GM12878 (cell line): Measurements from ENCODE around the gene NPAS3. TPM values are rescaled to one million over a fixed set of nuclear protein-coding genes. Genes with fewer than 3 reads are reported as not detected.

Source experiments
- ATAC-seq: fragments of 200-7000 bp; cut with Tn5 transposase; 3 replicates; pipeline ENCODE4 v1.9.1; 2020; ENCODE audit warnings: mild to moderate bottlenecking, moderate library complexity
- BruUV-seq: library from RNA; stranded (reverse); fragments of 400-500 nt; replicated peaks from 2 replicates; lab custom pipeline; 2021; lab: Mats Ljungman, UMichigan
- CTCF ChIA-PET: fragments of 300-600 bp; sonication (Branson Sonifier 250); formaldehyde crosslinking; extraction: SDS; loops from one replicate; lab custom pipeline; 2021; ENCODE audit warnings: inconsistent platforms; lab: Yijun Ruan, JAX
- POLR2A ChIA-PET: fragments of 350-600 bp; formaldehyde crosslinking; extraction: SDS; loops from one replicate; lab custom pipeline; 2021; ENCODE audit warnings: inconsistent platforms; lab: Charles Lee
- RAD21 ChIA-PET: fragments of 300-600 bp; sonication (Branson Sonifier 250); formaldehyde crosslinking; loops from one replicate; lab custom pipeline; 2023; ENCODE audit warnings: antibody characterized with exemption; ENCODE audit not compliant: unreplicated experiment; lab: Charles Lee
- SMC1A ChIA-PET: fragments of 300-600 bp; sonication (Branson Sonifier 250); formaldehyde crosslinking; loops from one replicate; lab custom pipeline; 2023; ENCODE audit not compliant: unreplicated experiment, uncharacterized antibody; lab: Charles Lee
- DNase-seq: peaks from one replicate; pipeline ENCODE4 v3.0.0-alpha.2; 2011; ENCODE audit warnings: low read depth, low spot score
- FAIRE-seq: peaks from 3 replicates; lab custom pipeline; 2011; peaks lifted over from hg19 to GRCh38; lab: Jason Lieb, UNC
- H2AFZ ChIP-seq: 2 replicates; pipeline ENCODE4 v1.6.0; 2011; ENCODE audit warnings: low read depth, low read length, control low read depth; ENCODE audit not compliant: control insufficient read depth
- H3K27ac ChIP-seq: 2 replicates; pipeline ENCODE4 v1.5.1; 2011; ENCODE audit warnings: control low read depth; ENCODE audit not compliant: control insufficient read depth, insufficient read depth
- H3K27me3 ChIP-seq, 2 experiments: replicated peaks in 1 of 2; 2 replicates each; pipeline versions ENCODE4 v1.6.0 to v1.6.1; 2011; ENCODE audit warnings: low read length in 1 of 2; ENCODE audit not compliant: control insufficient read depth in 2 of 2, insufficient read depth in 2 of 2
- H3K36me3 ChIP-seq, 2 experiments: 2 replicates each; pipeline ENCODE4 v1.5.1; 2011; ENCODE audit warnings: low read length in 1 of 2; ENCODE audit not compliant: control insufficient read depth in 2 of 2, insufficient read depth in 2 of 2
- H3K4me1 ChIP-seq: 2 replicates; pipeline ENCODE4 v1.6.1; 2011; ENCODE audit warnings: mild to moderate bottlenecking, low read length, moderate library complexity, mixed read lengths; ENCODE audit not compliant: control insufficient read depth, insufficient read depth
- H3K4me2 ChIP-seq: 2 replicates; pipeline ENCODE4 v1.6.0; 2011; ENCODE audit warnings: control low read depth; ENCODE audit not compliant: control insufficient read depth, insufficient read depth
- H3K4me3 ChIP-seq: fragments of 200-600 bp; sonication (generic); 2 replicates; pipeline ENCODE4 v1.5.1; 2016
- H3K79me2 ChIP-seq: 2 replicates; pipeline ENCODE4 v1.6.0; 2011; ENCODE audit warnings: low read length; ENCODE audit not compliant: control insufficient read depth, insufficient read depth
- H3K9ac ChIP-seq: 2 replicates; pipeline ENCODE4 v1.8.0; 2011; ENCODE audit warnings: low read length, control low read depth, mixed read lengths; ENCODE audit not compliant: control insufficient read depth, insufficient read depth
- H3K9me3 ChIP-seq: replicated peaks from 3 replicates; pipeline ENCODE4 v1.5.1; 2011; ENCODE audit warnings: mild to moderate bottlenecking, low read length; ENCODE audit not compliant: control insufficient read depth, insufficient read depth
- H4K20me1 ChIP-seq: 2 replicates; pipeline ENCODE4 v1.6.0; 2011; ENCODE audit not compliant: control insufficient read depth, insufficient read depth
- BCL11A ChIP-seq: IDR thresholded peaks from 2 replicates; pipeline ENCODE4 v1.6.1; 2011; ENCODE audit warnings: low read depth, low read length
- BHLHE40 ChIP-seq, 2 experiments: fragments of 450-650 bp in 1 of 2; IDR thresholded peaks; 2 replicates each; pipeline ENCODE4 v1.6.1; 2011 to 2017; ENCODE audit warnings: low read depth in 2 of 2, borderline replicate concordance in 1 of 2, improper control_type of control experiment in 1 of 2, low read length in 1 of 2, mild to moderate bottlenecking in 1 of 2
- BRCA1 ChIP-seq: IDR thresholded peaks from 2 replicates; pipeline ENCODE4 v1.6.1; 2011; ENCODE audit warnings: low read depth, low read length, improper control_type of control experiment
- CBX5 ChIP-seq: sonication (generic); IDR thresholded peaks from 2 replicates; pipeline ENCODE4 v1.6.1; 2016; ENCODE audit warnings: low read depth, moderate library complexity, mild to moderate bottlenecking, inconsistent platforms
- CHD1 ChIP-seq: IDR thresholded peaks from 2 replicates; pipeline ENCODE4 v1.6.1; 2012; ENCODE audit warnings: low read depth, low read length, improper control_type of control experiment
- EGR1 ChIP-seq, 2 experiments: IDR thresholded peaks; 1 replicate in 1 of 2; 2 replicates in 1 of 2; pipeline ENCODE4 v1.6.1; 2011 to 2012; ENCODE audit warnings: low read depth in 2 of 2, low read length in 2 of 2, borderline replicate concordance in 1 of 2, mild to moderate bottlenecking in 1 of 2, moderate library complexity in 1 of 2
- HDGF ChIP-seq: fragments of 450-650 bp; IDR thresholded peaks from 2 replicates; pipeline ENCODE4 v1.6.1; 2016; ENCODE audit warnings: antibody characterized with exemption
- IKZF1 ChIP-seq: fragments of 450-650 bp; conservative IDR thresholded peaks from 2 replicates; pipeline ENCODE4 v1.6.1; 2017; ENCODE audit warnings: antibody characterized with exemption, mild to moderate bottlenecking
- IRF4 ChIP-seq: IDR thresholded peaks from 2 replicates; pipeline ENCODE4 v1.6.1; 2011; ENCODE audit warnings: low read depth, low read length
- KLF5 ChIP-seq: fragments of 450-650 bp; IDR thresholded peaks from 2 replicates; pipeline ENCODE4 v1.6.1; 2014; ENCODE audit warnings: mild to moderate bottlenecking; ENCODE audit not compliant: partially characterized antibody
- RCOR1 ChIP-seq: conservative IDR thresholded peaks from 2 replicates; pipeline ENCODE4 v1.6.1; 2012; ENCODE audit warnings: low read depth, low read length, improper control_type of control experiment
- SMAD1 ChIP-seq: fragments of 450-650 bp; IDR thresholded peaks from 2 replicates; pipeline ENCODE4 v1.6.1; 2018; ENCODE audit warnings: mild to moderate bottlenecking, low read depth; ENCODE audit not compliant: partially characterized antibody
- STAT3 ChIP-seq: IDR thresholded peaks from 2 replicates; pipeline ENCODE4 v1.6.1; 2011; ENCODE audit warnings: low read depth, low read length, improper control_type of control experiment
- TARDBP ChIP-seq: IDR thresholded peaks from 2 replicates; pipeline ENCODE4 v1.6.1; 2016; ENCODE audit warnings: borderline replicate concordance
- TCF3 ChIP-seq: IDR thresholded peaks from 2 replicates; pipeline ENCODE4 v1.6.1; 2012; ENCODE audit warnings: low read depth, mild to moderate bottlenecking, low read length, borderline replicate concordance; ENCODE audit not compliant: insufficient read depth
- ZBED1 ChIP-seq: IDR thresholded peaks from 2 replicates; pipeline ENCODE4 v1.6.1; 2016; ENCODE audit warnings: borderline replicate concordance
- ZSCAN29 ChIP-seq: fragments of 450-650 bp; IDR thresholded peaks from 2 replicates; pipeline ENCODE4 v1.6.1; 2017; ENCODE audit warnings: mild to moderate bottlenecking, moderate library complexity
- WGBS: methylation state at CpG from one replicate; pipeline ENCODE4 v1.1.6; 2016; ENCODE audit warnings: low lambda C conversion rate; ENCODE audit not compliant: insufficient replicate concordance, insufficient coverage; ENCODE audit errors: missing lambda C conversion rate; 5-methylcytosine and 5-hydroxymethylcytosine counted together
- in situ Hi-C: fragments of 300-500 bp; cut with MboI; formaldehyde crosslinking; loops from 9 replicates; pipeline ENCODE4 v1.14.3; 2018; ENCODE audit warnings: mixed read lengths
- intact Hi-C: fragments of 100-400 bp; cut with micrococcal nuclease; formaldehyde crosslinking; loops from one replicate; pipeline ENCODE4 v1.14.2; 2022; ENCODE audit not compliant: unreplicated experiment
- polyA plus RNA-seq, 11 experiments: library from polyadenylated mRNA; depleted of rRNA in 4 of 11; unstranded in 6 of 11; stranded (reverse) in 5 of 11; fragments of >200 nt; fragmentation: Nextera tagmentation in 4 of 11; fragmentation: Illumina TruSeq in 1 of 11; extraction: Ambion mirVana in 4 of 11; extraction: Trizol in 1 of 11; gene quantifications; 1 replicate in 1 of 11; 2 replicates in 10 of 11; pipeline versions ENCODE4 v1.2.1 to v1.2.3, GENCODE V29; 2011 to 2016; ENCODE audit warnings: inconsistent platforms in 2 of 11, missing spikeins in 2 of 11, low read depth in 1 of 11
- total RNA-seq, 4 experiments: library from RNA; depleted of rRNA in 3 of 4; stranded (reverse); fragments of >200 nt in 3 of 4; fragmentation: Illumina TruSeq in 1 of 4; extraction: Trizol in 1 of 4; gene quantifications; 2 replicates each; pipeline versions ENCODE4 v1.2.1 to v1.2.3, GENCODE V29; 2013 to 2021
- TF ChIP-seq, protein P1 (sequence below): fragments of 450-650 bp; formaldehyde crosslinking; IDR thresholded peaks from 2 replicates; pipeline ENCODE4 v1.5.0; 2022; ENCODE audit warnings: mild to moderate bottlenecking, missing genetic modification characterization
- TF ChIP-seq, protein P2 (sequence below): fragments of 450-650 bp; IDR thresholded peaks from 2 replicates; pipeline ENCODE4 v1.6.1; 2017; ENCODE audit warnings: borderline replicate concordance

NPAS3 gene
- total and polyA plus RNA-seq, 10 of the 15 experiments (the other 5 are each of a cell fraction or from before 2014, with no cell fraction given): under 0.01 to 2.7 (median 0.03) TPM; not detected in 6

DNA sequence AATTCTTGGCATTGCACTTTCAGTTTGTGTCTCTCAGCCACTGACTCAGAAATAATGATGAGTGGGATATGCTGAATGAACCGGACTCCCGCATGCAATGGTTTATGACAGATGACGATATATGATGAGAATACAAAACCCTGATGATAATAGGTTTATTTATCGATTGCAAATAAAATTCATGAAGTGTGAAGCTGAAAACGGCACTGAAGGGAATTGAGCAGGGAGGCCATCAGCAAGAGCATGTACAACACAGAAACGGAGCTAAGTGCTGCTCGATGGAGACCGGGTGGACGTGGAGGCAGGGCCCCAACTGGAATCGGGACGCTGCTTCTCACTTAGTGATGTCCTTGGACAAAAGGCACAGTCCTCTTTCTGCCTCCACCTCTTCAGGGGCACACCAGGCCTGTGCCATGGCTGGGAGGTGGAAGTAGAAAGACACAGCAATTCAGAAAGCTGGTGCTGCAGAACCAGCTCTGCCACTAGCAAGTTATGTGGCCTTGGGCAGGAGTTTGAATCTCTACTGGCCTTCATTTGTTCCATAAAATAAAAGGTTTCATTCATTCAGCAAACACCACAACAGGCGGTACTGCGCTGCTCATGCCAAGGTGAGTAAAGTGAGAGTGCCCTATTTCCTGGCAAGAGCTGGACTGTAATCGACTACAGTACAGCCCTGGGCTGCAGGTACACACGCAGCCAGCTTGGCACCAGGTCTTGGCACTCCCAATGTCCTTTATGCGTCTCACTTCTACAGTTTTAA, 895.2 kb downstream of the NPAS3 start:
- CTCF ChIA-PET: interaction anchor here (0.7 to 21.4 kb wide), 9 partner anchors 13 to 491 kb away, joined by 3 to 809 read pairs (median 3); no protein-coding TSS in a partner anchor

More for the DNA sequence above, 895.2 kb downstream of the NPAS3 start:
- intact Hi-C loops: no loop called here
- Histone ChIP-seq H2AFZ (no peak overlapping the region), H3K4me2 (no peak overlapping the region), H3K79me2 (no peaks in the 10 kb centered on the region), H3K4me3 (no peak overlapping the region), H3K9ac (no peak overlapping the region), H3K27me3 (no peaks in the 10 kb centered on the region), H3K27ac (no peak overlapping the region), H3K36me3 (no peaks in the 10 kb centered on the region), H3K9me3 (no peaks in the 10 kb centered on the region), H4K20me1 (no peaks in the 10 kb centered on the region), H3K4me1 (no peaks in the 10 kb centered on the region)
- ChIA-PET POLR2A (interaction anchor here (0.8 kb wide), 1 partner anchor 12 kb away, joined by 3 read pairs; no protein-coding TSS in a partner anchor), SMC1A (interaction anchor here (0.7 to 2.1 kb wide), 12 partner anchors 9 to 637 kb away, joined by 3 to 10 read pairs (median 3); no protein-coding TSS in a partner anchor), RAD21 (interaction anchor here (0.7 to 1.5 kb wide), 4 partner anchors 9 to 61 kb away, joined by 3 to 9 read pairs (median 3); no protein-coding TSS in a partner anchor)
- DNase-seq: no peak
- WGBS: 57% methylated on average over 16 of the region's 16 CpGs
- in situ Hi-C loops: no loop called here
- no TSS peak for BruUV-seq
- no peak for ATAC-seq
- TF ChIP-seq ZBED1 (no peak), KLF5 (no peak), TCF3 (no peak), EGR1 (IDR thresholded peaks at IDR 0.05; ENCODE audit: borderline replicate concordance in 1 of 2, low read depth in 2 of 2, low read length in 2 of 2) (no peak), BHLHE40 (IDR thresholded peaks at IDR 0.05; ENCODE audit: borderline replicate concordance in 1 of 2, low read depth in 2 of 2, low read length in 1 of 2) (no peak), RCOR1 (no peak), IKZF1 (no peak), STAT3 (no peak), CHD1 (no peak), BCL11A (no peak), IRF4 (no peak), BRCA1 (no peak), CBX5 (no peak), TARDBP (no peak), ZSCAN29 (no peak), HDGF (no peak), SMAD1 (no peak)
- TF ChIP-seq, protein P1, sequence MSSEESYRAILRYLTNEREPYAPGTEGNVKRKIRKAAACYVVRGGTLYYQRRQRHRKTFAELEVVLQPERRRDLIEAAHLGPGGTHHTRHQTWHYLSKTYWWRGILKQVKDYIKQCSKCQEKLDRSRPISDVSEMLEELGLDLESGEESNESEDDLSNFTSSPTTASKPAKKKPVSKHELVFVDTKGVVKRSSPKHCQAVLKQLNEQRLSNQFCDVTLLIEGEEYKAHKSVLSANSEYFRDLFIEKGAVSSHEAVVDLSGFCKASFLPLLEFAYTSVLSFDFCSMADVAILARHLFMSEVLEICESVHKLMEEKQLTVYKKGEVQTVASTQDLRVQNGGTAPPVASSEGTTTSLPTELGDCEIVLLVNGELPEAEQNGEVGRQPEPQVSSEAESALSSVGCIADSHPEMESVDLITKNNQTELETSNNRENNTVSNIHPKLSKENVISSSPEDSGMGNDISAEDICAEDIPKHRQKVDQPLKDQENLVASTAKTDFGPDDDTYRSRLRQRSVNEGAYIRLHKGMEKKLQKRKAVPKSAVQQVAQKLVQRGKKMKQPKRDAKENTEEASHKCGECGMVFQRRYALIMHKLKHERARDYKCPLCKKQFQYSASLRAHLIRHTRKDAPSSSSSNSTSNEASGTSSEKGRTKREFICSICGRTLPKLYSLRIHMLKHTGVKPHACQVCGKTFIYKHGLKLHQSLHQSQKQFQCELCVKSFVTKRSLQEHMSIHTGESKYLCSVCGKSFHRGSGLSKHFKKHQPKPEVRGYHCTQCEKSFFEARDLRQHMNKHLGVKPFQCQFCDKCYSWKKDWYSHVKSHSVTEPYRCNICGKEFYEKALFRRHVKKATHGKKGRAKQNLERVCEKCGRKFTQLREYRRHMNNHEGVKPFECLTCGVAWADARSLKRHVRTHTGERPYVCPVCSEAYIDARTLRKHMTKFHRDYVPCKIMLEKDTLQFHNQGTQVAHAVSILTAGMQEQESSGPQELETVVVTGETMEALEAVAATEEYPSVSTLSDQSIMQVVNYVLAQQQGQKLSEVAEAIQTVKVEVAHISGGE (CRISPR knock-in tag): no peak
- TF ChIP-seq, protein P2, sequence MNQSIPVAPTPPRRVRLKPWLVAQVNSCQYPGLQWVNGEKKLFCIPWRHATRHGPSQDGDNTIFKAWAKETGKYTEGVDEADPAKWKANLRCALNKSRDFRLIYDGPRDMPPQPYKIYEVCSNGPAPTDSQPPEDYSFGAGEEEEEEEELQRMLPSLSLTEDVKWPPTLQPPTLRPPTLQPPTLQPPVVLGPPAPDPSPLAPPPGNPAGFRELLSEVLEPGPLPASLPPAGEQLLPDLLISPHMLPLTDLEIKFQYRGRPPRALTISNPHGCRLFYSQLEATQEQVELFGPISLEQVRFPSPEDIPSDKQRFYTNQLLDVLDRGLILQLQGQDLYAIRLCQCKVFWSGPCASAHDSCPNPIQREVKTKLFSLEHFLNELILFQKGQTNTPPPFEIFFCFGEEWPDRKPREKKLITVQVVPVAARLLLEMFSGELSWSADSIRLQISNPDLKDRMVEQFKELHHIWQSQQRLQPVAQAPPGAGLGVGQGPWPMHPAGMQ: no peak
- FAIRE-seq: no peak
